A204.1 (cell line): ENCODE data around the gene CARMIL1.

Source experiments
- FAIRE-seq: peaks from 2 replicates; lab custom pipeline; 2012; peaks lifted over from hg19 to GRCh38; lab: Jason Lieb, UNC

The CARMIL1 gene

GRCh38 chr6:25661129-25661779 lies 382.1 kb downstream of the CARMIL1 start:
- no peak for FAIRE-seq

GRCh38 chr6:25665455-25665854 lies 386.3 kb downstream of the CARMIL1 start:
- FAIRE-seq, result no peak

GRCh38 chr6:25669413-25669812 lies 390.2 kb downstream of the CARMIL1 start:
- no peak for FAIRE-seq
